ENCODE measurements around the gene PHEX.

The PHEX gene

GRCh38 chrX:22041907-22042530 lies 9.9 kb downstream of the PHEX start:
- no peak for DNase-seq (ENCODE audit: low read depth)

- no peak for DNase-seq (ENCODE audit: low read depth)
Observed at GRCh38 chrX:22043872-22044271, 11.7 kb downstream of the PHEX start.

GRCh38 chrX:22047468-22047867 lies 15.3 kb downstream of the PHEX start:
- no peak for DNase-seq (ENCODE audit: low read depth)

- no peak for DNase-seq (ENCODE audit: low read depth)
Observed at GRCh38 chrX:22053481-22053880, 21.4 kb downstream of the PHEX start.

GRCh38 chrX:22056235-22056634 lies 24.1 kb downstream of the PHEX start:
- DNase-seq (ENCODE audit: low read depth) = no peak

GRCh38 chrX:22057667-22058066 lies 25.5 kb downstream of the PHEX start:
- DNase-seq (ENCODE audit: low read depth) = no peak

- DNase-seq (ENCODE audit: low read depth) = peak; percentile 17
Observed at GRCh38 chrX:22059775-22060174, 27.6 kb downstream of the PHEX start.

- peak; percentile 45 for DNase-seq (ENCODE audit: low read depth)
Observed at GRCh38 chrX:22060415-22061280, 28.5 kb downstream of the PHEX start.

GRCh38 chrX:22063284-22063683 lies 31.2 kb downstream of the PHEX start:
- DNase-seq (ENCODE audit: low read depth) = no peak

- no peak for DNase-seq (ENCODE audit: low read depth)
Observed at GRCh38 chrX:22069586-22069985, 37.5 kb downstream of the PHEX start.

- DNase-seq (ENCODE audit: low read depth) = no peak
Observed at GRCh38 chrX:22073928-22074327, 41.8 kb downstream of the PHEX start.

- peak; percentile 59 for DNase-seq (ENCODE audit: low read depth)
Observed at GRCh38 chrX:22078117-22078516, 46.0 kb downstream of the PHEX start.

- DNase-seq (ENCODE audit: low read depth) = peak; percentile 59
Observed at GRCh38 chrX:22081475-22082092, 49.5 kb downstream of the PHEX start.

GRCh38 chrX:22086003-22086402 lies 53.9 kb downstream of the PHEX start:
- no peak for DNase-seq (ENCODE audit: low read depth)

- DNase-seq (ENCODE audit: low read depth) = no peak
Observed at GRCh38 chrX:22087011-22087557, 55.0 kb downstream of the PHEX start.

GRCh38 chrX:22088326-22088725 lies 56.2 kb downstream of the PHEX start:
- no peak for DNase-seq (ENCODE audit: low read depth)

GRCh38 chrX:22090181-22090580 lies 58.1 kb downstream of the PHEX start:
- DNase-seq (ENCODE audit: low read depth) = peak; percentile 59

- DNase-seq (ENCODE audit: low read depth) = no peak
Observed at GRCh38 chrX:22093550-22093949, 61.4 kb downstream of the PHEX start.

- peak; percentile 43 for DNase-seq (ENCODE audit: low read depth)
Observed at GRCh38 chrX:22095286-22095685, 63.2 kb downstream of the PHEX start.

- no peak for DNase-seq (ENCODE audit: low read depth)
Observed at GRCh38 chrX:22095856-22096255, 63.7 kb downstream of the PHEX start.

- DNase-seq (ENCODE audit: low read depth) = peak; percentile 60
Observed at GRCh38 chrX:22097012-22097694, 65.0 kb downstream of the PHEX start.

- DNase-seq (ENCODE audit: low read depth) = no peak
Observed at GRCh38 chrX:22105231-22105630, 73.1 kb downstream of the PHEX start.
